ENCODE data around the gene SH3GL1. TPM values are rescaled to one million over a fixed set of nuclear protein-coding genes. Genes with fewer than 3 reads are reported as not detected.

The SH3GL1 gene
- total and polyA plus RNA-seq, 9 of the 15 experiments (the other 6 are each of a cell fraction or from before 2014, with no cell fraction given), result 1.7 to 75.3 (median 25.7) TPM

- Histone ChIP-seq H3K27me3 (ENCODE audit: control insufficient read depth in 2 of 2, insufficient read depth in 2 of 2, low read length in 2 of 2) (no peaks in the 10 kb centered on the region), H2AFZ (ENCODE audit: low read depth, low read length) (no peak overlapping the region), H3K36me3 (ENCODE audit: control insufficient read depth, insufficient read depth, low read length) (peaks cover 57% of the 10 kb centered on the region; the same call in 2 of the 3 replicates), H3K79me2 (ENCODE audit: control insufficient read depth, insufficient read depth, low read length) (peaks cover 92% of the 10 kb centered on the region), H3K9ac (ENCODE audit: insufficient read depth in 1 of 2, low read depth in 2 of 2, low read length in 2 of 2) (peak overlapping the region; percentile 88 to 93), H3K4me3 (peak overlapping the region; percentile 10), H3K9me1 (ENCODE audit: control insufficient read depth, insufficient read depth, low read length) (no peaks in the 10 kb centered on the region), H3K4me2 (ENCODE audit: insufficient read depth, low read length) (peak overlapping the region; percentile 85), H4K20me1 (replicated peaks; ENCODE audit: control insufficient read depth, insufficient read depth, low read length) (peaks cover 11% of the 10 kb centered on the region), H3K9me3 (replicated peaks; ENCODE audit: control insufficient read depth, insufficient read depth, low read depth, low read length) (no peaks in the 10 kb centered on the region), H3K4me1 (replicated peaks in 1 of 2; ENCODE audit: control insufficient read depth in 2 of 2, insufficient read depth in 2 of 2, low read length in 2 of 2) (peaks cover 69 to 85% of the 10 kb centered on the region in 2 experiments), H3K27ac (ENCODE audit: extremely low read depth, low read depth, low read length) (peak overlapping the region; percentile 99)
- in situ Hi-C loops (cut with MboI) (no loop called here), intact Hi-C loops (cut with micrococcal nuclease) (no loop called here)
- WGBS (ENCODE audit: insufficient coverage, low coverage, missing lambda C conversion rate), result 12% methylated on average over 16 of the region's 16 CpGs
- ChIA-PET CTCF (ENCODE audit: low intra/inter-chr PET ratio) (interaction anchor here (0.9 to 1.4 kb wide), 2 partner anchors 23 to 25 kb away, joined by 4 to 6 read pairs; no protein-coding TSS in a partner anchor), POLR2A (interaction anchor here (0.7 to 5.2 kb wide), 15 partner anchors 8 to 147 kb away, joined by 3 to 46 read pairs (median 7); partner anchors contain the start of genes CHAF1A, HDGFL2 and MPND)
- ATAC-seq (peak; percentile 3), DNase-seq (ENCODE audit: extremely low read depth in 1 of 4, low spot score in 3 of 4) (peak in 1 of 4 experiments; percentile 35), FAIRE-seq (peak; percentile 11)
- TSS peak; percentile 47 for BruUV-seq (replicated peaks)
- TF ChIP-seq FOSL1 (tag; conservative IDR thresholded peaks at IDR 0.05) (0 out of 2 replicates have a peak, but pooled peaks have one; percentile 26), ZNF707 (CRISPR knock-in tag; conservative IDR thresholded peaks at IDR 0.05) (no peak), E2F6 (IDR thresholded peaks at IDR 0.05; ENCODE audit: borderline replicate concordance in 1 of 2, extremely low read depth in 1 of 2, insufficient read depth in 1 of 2, insufficient read length in 1 of 2, low read depth in 1 of 2, low read length in 1 of 2, poor library complexity in 1 of 2, severe bottlenecking in 1 of 2) (peak in 1 of 2 experiments; percentile 58), ZNF134 (CRISPR knock-in tag; conservative IDR thresholded peaks at IDR 0.05) (no peak), SETDB1 (IDR thresholded peaks at IDR 0.05; ENCODE audit: low read length) (no peak), SRSF3 (IDR thresholded peaks at IDR 0.05; ENCODE audit: insufficient read depth, low read length) (no peak), RBM14 (IDR thresholded peaks at IDR 0.05; ENCODE audit: borderline replicate concordance, insufficient read depth, low read depth, low read length) (no peak), ZNF282 (CRISPR knock-in tag; IDR thresholded peaks at IDR 0.05) (no peak), RAD51 (IDR thresholded peaks at IDR 0.05; ENCODE audit: borderline replicate concordance, low read depth) (no peak), DACH1 (IDR thresholded peaks at IDR 0.05; ENCODE audit: partially characterized antibody) (no peak), ARID1B (IDR thresholded peaks at IDR 0.05) (no peak), BRD4 (IDR thresholded peaks at IDR 0.05) (no peak), TEAD1 (CRISPR knock-in tag; IDR thresholded peaks at IDR 0.05) (0 out of 4 replicates have a peak, but pooled peaks of 1 of the 2 experiments have one; percentile 60), ZNF274 (IDR thresholded peaks at IDR 0.05; ENCODE audit: borderline replicate concordance, low read depth, low read length) (no peak)
- TF ChIP-seq, protein P1, sequence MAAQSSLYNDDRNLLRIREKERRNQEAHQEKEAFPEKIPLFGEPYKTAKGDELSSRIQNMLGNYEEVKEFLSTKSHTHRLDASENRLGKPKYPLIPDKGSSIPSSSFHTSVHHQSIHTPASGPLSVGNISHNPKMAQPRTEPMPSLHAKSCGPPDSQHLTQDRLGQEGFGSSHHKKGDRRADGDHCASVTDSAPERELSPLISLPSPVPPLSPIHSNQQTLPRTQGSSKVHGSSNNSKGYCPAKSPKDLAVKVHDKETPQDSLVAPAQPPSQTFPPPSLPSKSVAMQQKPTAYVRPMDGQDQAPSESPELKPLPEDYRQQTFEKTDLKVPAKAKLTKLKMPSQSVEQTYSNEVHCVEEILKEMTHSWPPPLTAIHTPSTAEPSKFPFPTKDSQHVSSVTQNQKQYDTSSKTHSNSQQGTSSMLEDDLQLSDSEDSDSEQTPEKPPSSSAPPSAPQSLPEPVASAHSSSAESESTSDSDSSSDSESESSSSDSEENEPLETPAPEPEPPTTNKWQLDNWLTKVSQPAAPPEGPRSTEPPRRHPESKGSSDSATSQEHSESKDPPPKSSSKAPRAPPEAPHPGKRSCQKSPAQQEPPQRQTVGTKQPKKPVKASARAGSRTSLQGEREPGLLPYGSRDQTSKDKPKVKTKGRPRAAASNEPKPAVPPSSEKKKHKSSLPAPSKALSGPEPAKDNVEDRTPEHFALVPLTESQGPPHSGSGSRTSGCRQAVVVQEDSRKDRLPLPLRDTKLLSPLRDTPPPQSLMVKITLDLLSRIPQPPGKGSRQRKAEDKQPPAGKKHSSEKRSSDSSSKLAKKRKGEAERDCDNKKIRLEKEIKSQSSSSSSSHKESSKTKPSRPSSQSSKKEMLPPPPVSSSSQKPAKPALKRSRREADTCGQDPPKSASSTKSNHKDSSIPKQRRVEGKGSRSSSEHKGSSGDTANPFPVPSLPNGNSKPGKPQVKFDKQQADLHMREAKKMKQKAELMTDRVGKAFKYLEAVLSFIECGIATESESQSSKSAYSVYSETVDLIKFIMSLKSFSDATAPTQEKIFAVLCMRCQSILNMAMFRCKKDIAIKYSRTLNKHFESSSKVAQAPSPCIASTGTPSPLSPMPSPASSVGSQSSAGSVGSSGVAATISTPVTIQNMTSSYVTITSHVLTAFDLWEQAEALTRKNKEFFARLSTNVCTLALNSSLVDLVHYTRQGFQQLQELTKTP (IDR thresholded peaks at IDR 0.05; ENCODE audit: low read depth in 1 of 2, partially characterized antibody in 2 of 2), result no peak
Measured at GRCh38 chr19:4376028-4376670, 24.2 kb downstream of the SH3GL1 start.

Measured in K562 (cell line).